ENCODE measurements around the gene KIAA0825.

DNA sequence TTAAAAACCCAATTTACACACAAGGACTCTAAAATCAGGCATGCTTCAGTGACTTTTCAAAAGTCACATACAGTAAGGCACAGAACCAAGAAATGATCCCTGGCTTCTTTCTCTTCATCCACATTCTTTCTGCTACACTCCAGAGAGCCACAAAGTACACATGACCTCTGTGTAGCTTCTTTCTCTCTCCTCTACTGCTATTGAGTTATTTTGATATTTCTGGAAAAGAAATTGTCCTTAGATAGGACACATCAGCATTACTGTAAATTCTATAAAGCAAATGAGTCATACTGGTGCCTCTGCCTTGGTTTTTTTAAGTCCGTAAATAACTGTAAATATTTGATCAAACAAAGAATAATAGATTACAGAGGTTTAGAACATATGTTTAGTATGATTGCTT, 96.3 kb downstream of the KIAA0825 start:
- TF ChIP-seq, protein P1, sequence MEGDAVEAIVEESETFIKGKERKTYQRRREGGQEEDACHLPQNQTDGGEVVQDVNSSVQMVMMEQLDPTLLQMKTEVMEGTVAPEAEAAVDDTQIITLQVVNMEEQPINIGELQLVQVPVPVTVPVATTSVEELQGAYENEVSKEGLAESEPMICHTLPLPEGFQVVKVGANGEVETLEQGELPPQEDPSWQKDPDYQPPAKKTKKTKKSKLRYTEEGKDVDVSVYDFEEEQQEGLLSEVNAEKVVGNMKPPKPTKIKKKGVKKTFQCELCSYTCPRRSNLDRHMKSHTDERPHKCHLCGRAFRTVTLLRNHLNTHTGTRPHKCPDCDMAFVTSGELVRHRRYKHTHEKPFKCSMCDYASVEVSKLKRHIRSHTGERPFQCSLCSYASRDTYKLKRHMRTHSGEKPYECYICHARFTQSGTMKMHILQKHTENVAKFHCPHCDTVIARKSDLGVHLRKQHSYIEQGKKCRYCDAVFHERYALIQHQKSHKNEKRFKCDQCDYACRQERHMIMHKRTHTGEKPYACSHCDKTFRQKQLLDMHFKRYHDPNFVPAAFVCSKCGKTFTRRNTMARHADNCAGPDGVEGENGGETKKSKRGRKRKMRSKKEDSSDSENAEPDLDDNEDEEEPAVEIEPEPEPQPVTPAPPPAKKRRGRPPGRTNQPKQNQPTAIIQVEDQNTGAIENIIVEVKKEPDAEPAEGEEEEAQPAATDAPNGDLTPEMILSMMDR (conservative IDR thresholded peaks at IDR 0.05 in 1 of 2, IDR thresholded peaks at IDR 0.05 in 1 of 2; ENCODE audit: low read depth in 1 of 2, low read length in 2 of 2): no peak
- TF ChIP-seq EZH2 (IDR thresholded peaks at IDR 0.05; ENCODE audit: low read length, missing control alignments): no peak

Data from fibroblast of lung (primary cell).